Anterior cingulate cortex (tissue), 58 donors: ENCODE results near the gene VPS8.
"Not testable (repeated sequence)": the region's sequence is repeated elsewhere in the genome, so short reads cannot be mapped to it uniquely, and the experiment has no call there.

ENCODE experiments used
- DNase-seq, 58 donors: peaks; one replicate each; lab custom pipeline; 2025; lab: John Stamatoyannopoulos, UW

The VPS8 gene

GRCh38 chr3:184848934-184849333, 37.0 kb downstream of the VPS8 start:
- DNase-seq: no peak

GRCh38 chr3:184850201-184850600, 38.2 kb downstream of the VPS8 start:
- no peak for DNase-seq

- DNase-seq: no peak
These were observed 45.1 kb downstream of the VPS8 start for GRCh38 chr3:184857099-184857498.

- DNase-seq: no peak
These were observed 52.0 kb downstream of the VPS8 start for GRCh38 chr3:184864000-184864399.

GRCh38 chr3:184868477-184868876, 56.5 kb downstream of the VPS8 start:
- no peak for DNase-seq

- DNase-seq: no peak
These were observed 60.2 kb downstream of the VPS8 start for GRCh38 chr3:184872200-184872599.

- no peak for DNase-seq
These were observed 61.2 kb downstream of the VPS8 start for GRCh38 chr3:184873141-184873540.

GRCh38 chr3:184874709-184875644, 63.0 kb downstream of the VPS8 start:
- peak in 5 of 58 donors; percentile 0 to 38 (median 16) for DNase-seq

GRCh38 chr3:184880276-184881019, 68.5 kb downstream of the VPS8 start:
- no peak for DNase-seq

- DNase-seq: no peak
These were observed 72.5 kb downstream of the VPS8 start for GRCh38 chr3:184884359-184885017.

- no peak for DNase-seq
These were observed 73.1 kb downstream of the VPS8 start for GRCh38 chr3:184885112-184885511.

GRCh38 chr3:184887574-184887973, 75.6 kb downstream of the VPS8 start:
- no peak for DNase-seq

- no peak for DNase-seq
These were observed 77.4 kb downstream of the VPS8 start for GRCh38 chr3:184889312-184889904.

GRCh38 chr3:184894051-184894450, 82.1 kb downstream of the VPS8 start:
- no peak for DNase-seq

- no peak for DNase-seq
These were observed 83.4 kb downstream of the VPS8 start for GRCh38 chr3:184895350-184895749.

- DNase-seq: no peak
These were observed 84.4 kb downstream of the VPS8 start for GRCh38 chr3:184896336-184896735.

- DNase-seq: no peak
These were observed 88.1 kb downstream of the VPS8 start for GRCh38 chr3:184899953-184900595.

- not testable (repeated sequence) for DNase-seq
These were observed 95.1 kb downstream of the VPS8 start for GRCh38 chr3:184907031-184907430.

GRCh38 chr3:184907681-184908649, 96.0 kb downstream of the VPS8 start:
- DNase-seq: peak in 43 of 58 donors; percentile 1 to 60 (median 22)
